ENCODE data around the gene CCNF. TPM values are rescaled to one million over a fixed set of nuclear protein-coding genes. Genes with fewer than 3 reads are reported as not detected.

CCNF gene
- polyA plus RNA-seq, 6 donors from 2014 or later, result 1.8 to 5.0 (median 2.8) TPM; not detected in 1

- no peak overlapping the region for H3K4me3 Mint-ChIP-seq
These were observed 63.0 kb downstream of the CCNF start for GRCh38 chr16:2492292-2492691.

GRCh38 chr16:2493605-2494004 lies 64.4 kb downstream of the CCNF start:
- no peaks in the 10 kb centered on the region for H3K4me1 Mint-ChIP-seq
- ATAC-seq (ENCODE audit: low read depth in 2 of 2) (no peak), DNase-seq (no peak)
- H3K36me3 Mint-ChIP-seq, result no peaks in the 10 kb centered on the region
- no peaks in the 10 kb centered on the region for H3K27me3 Mint-ChIP-seq
- no peak overlapping the region for H3K27ac Mint-ChIP-seq
- H3K4me3 Mint-ChIP-seq, result no peak overlapping the region
- no peaks in the 10 kb centered on the region for H3K9me3 Mint-ChIP-seq

More at GRCh38 chr16:2492292-2492691, 63.0 kb downstream of the CCNF start:
- peaks cover 3 to 9% (median 4%) of the 10 kb centered on the region in 3 donors for H3K4me1 Mint-ChIP-seq
- no peaks in the 10 kb centered on the region for H3K27me3 Mint-ChIP-seq
- H3K27ac Mint-ChIP-seq, result no peak overlapping the region
- no peak for ATAC-seq (ENCODE audit: low read depth in 2 of 2)
- H3K9me3 Mint-ChIP-seq, result no peaks in the 10 kb centered on the region
- DNase-seq, result no peak
- no peaks in the 10 kb centered on the region for H3K36me3 Mint-ChIP-seq

DNA sequence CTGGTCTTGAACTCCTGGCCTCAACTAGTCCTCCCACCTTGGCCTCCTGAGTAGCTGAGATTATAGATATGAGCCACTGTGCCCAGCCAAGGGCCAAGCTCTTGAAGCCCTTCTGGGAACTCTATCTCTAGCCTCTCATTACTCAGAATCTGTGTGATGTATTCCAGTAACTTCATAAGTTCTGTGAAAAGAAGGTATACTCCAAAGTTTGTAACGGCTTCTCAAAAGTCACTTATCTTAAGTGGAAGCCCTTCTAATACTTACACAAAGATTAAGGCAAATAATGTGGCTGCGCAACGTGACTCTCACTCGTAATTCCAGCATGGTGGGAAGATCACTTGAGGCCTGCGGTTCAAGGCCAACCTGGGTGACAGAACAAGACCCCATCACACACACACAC lies 65.4 kb downstream of the CCNF start:
- no peaks in the 10 kb centered on the region for H3K9me3 Mint-ChIP-seq
- DNase-seq, result no peak
- ATAC-seq (ENCODE audit: low read depth in 2 of 2), result no peak
- H3K27me3 Mint-ChIP-seq, result no peaks in the 10 kb centered on the region
- no peak overlapping the region for H3K4me3 Mint-ChIP-seq
- H3K36me3 Mint-ChIP-seq, result no peaks in the 10 kb centered on the region
- H3K4me1 Mint-ChIP-seq, result no peaks in the 10 kb centered on the region
- no peak overlapping the region for H3K27ac Mint-ChIP-seq

DNA sequence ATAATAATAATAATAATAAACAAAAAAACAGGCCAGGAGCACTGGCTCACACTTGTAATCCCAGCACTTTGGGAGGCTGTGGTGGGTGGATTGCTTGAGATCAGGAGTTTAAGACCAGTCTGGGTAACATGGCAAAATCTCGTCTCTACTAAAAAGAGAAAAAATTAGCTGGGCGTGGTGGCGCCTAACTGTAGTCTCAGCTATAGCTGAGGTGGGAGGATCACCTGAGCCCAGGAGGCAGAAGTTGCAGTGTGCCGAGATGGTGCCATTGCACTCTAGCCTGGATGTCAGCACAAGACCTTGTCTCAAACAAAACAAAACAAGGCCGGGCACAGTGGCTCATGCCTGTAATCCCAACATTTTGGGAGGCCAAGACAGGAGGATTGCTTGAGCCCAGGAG lies 65.8 kb downstream of the CCNF start:
- no peaks in the 10 kb centered on the region for H3K27me3 Mint-ChIP-seq
- H3K36me3 Mint-ChIP-seq, result no peaks in the 10 kb centered on the region
- DNase-seq (no peak), ATAC-seq (ENCODE audit: low read depth in 2 of 2) (no peak)
- no peak overlapping the region for H3K4me3 Mint-ChIP-seq
- no peaks in the 10 kb centered on the region for H3K4me1 Mint-ChIP-seq
- no peaks in the 10 kb centered on the region for H3K9me3 Mint-ChIP-seq
- peak overlapping the region in 1 of 6 donors; percentile 33 for H3K27ac Mint-ChIP-seq

DNA sequence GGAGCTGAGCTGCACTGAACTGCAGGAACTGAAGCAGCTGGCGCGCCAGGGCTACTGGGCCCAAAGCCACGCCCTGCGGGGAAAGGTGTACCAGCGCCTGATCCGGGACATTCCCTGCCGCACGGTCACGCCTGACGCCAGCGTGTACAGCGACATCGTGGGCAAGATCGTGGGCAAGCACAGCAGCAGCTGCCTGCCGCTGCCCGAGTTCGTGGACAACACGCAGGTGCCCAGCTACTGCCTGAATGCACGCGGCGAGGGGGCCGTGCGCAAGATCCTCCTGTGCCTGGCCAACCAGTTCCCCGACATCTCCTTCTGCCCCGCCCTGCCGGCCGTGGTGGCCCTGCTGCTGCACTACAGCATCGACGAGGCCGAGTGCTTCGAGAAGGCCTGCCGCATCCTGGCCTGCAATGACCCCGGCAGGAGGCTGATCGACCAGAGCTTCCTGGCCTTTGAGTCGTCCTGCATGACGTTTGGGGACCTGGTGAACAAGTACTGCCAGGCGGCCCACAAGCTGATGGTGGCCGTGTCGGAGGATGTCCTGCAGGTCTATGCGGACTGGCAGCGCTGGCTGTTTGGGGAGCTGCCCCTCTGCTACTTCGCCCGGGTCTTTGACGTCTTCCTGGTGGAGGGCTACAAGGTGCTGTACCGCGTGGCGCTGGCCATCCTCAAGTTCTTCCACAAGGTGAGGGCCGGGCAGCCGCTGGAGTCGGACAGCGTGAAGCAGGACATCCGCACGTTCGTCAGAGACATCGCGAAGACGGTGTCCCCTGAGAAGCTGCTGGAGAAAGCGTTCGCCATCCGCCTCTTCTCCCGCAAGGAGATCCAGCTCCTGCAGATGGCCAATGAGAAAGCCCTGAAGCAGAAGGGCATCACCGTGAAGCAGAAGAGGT lies 67.2 kb downstream of the CCNF start:
- Mint-ChIP-seq H3K36me3 (no peaks in the 10 kb centered on the region), H3K4me1 (peaks cover 0 to 6% (median 0%) of the 10 kb centered on the region in 3 donors), H3K27me3 (no peaks in the 10 kb centered on the region), H3K4me3 (no peak overlapping the region), H3K9me3 (no peaks in the 10 kb centered on the region), H3K27ac (no peak overlapping the region)
- ATAC-seq (ENCODE audit: low read depth in 2 of 2) (no peak), DNase-seq (no peak)

DNA sequence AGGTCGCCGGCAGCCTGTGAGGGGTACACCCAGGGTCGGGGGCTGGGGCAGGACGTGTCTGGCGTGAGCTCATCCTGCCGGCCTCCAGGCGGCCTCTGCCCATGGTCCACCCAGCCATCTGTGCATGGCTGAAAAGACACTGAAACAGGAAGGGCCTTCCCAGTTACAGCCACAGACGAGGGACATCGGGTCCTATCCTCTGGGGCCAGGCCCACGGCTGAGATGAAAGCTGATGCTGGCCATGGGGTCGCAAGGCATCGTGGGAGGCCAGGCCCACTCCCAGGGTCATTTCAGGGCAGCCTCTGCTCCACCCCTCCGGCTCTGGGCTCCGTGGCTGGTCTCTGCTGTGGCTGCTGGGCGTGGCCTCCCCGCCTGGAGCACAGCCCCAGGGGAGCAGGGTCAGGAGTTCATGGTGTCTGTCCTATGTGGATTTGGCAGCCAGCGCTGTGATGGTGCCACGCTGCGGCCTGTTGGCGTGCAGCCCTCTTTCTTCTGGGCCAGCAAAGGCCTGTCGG lies 67.9 kb downstream of the CCNF start:
- H3K27me3 Mint-ChIP-seq, result no peaks in the 10 kb centered on the region
- no peaks in the 10 kb centered on the region for H3K36me3 Mint-ChIP-seq
- peaks cover 0 to 10% (median 0%) of the 10 kb centered on the region in 3 donors for H3K4me1 Mint-ChIP-seq
- DNase-seq (no peak), ATAC-seq (ENCODE audit: low read depth in 2 of 2) (no peak)
- no peaks in the 10 kb centered on the region for H3K9me3 Mint-ChIP-seq
- H3K4me3 Mint-ChIP-seq, result no peak overlapping the region
- H3K27ac Mint-ChIP-seq, result peak overlapping the region in 1 of 6 donors; percentile 34

DNA sequence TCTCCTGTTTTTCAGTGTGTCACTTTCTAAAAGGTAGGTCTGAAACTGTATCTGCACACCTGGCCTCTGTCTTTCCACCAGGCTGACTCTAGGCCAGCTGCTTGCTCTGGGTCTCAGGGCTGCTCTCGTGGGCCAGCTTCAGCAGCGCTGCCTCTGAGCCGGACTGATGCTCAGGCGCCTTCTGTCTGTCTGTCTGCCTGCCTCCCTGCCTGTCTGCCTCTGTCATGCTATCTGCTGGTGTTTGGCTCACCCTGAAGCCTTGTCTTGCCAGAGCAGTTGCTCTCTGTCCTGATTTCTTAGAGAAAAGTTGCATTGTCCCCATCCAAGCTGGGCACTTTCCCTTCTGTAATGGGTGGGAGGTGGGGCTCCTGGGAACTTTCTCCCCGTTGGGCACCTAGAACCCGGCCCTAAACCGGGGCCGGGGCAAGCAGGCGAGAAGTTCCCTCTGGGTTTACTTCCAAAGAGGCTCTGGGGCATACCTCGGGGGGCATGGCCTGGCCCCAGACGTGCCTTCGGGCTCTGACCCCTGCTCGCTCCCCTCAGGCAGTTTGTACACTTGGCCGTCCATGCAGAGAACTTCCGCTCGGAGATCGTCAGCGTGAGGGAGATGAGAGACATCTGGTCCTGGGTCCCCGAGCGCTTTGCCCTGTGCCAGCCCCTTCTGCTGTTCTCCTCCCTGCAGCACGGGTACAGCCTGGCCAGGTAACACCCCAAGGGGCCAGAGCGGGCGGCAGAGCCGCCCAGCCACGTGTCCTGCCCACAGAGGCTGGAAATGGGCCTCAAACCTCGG lies 68.6 kb downstream of the CCNF start:
- DNase-seq (no peak), ATAC-seq (ENCODE audit: low read depth in 2 of 2) (no peak)
- no peaks in the 10 kb centered on the region for H3K27me3 Mint-ChIP-seq
- H3K4me3 Mint-ChIP-seq, result no peak overlapping the region
- H3K4me1 Mint-ChIP-seq, result peaks cover 0 to 11% (median 0%) of the 10 kb centered on the region in 3 donors
- H3K36me3 Mint-ChIP-seq, result no peaks in the 10 kb centered on the region
- no peak overlapping the region for H3K27ac Mint-ChIP-seq
- H3K9me3 Mint-ChIP-seq, result no peaks in the 10 kb centered on the region

GRCh38 chr16:2498531-2499253 lies 69.4 kb downstream of the CCNF start:
- no peaks in the 10 kb centered on the region for H3K27me3 Mint-ChIP-seq
- H3K27ac Mint-ChIP-seq, result peak overlapping the region in 1 of 6 donors; percentile 12
- H3K4me1 Mint-ChIP-seq, result peaks cover 0 to 11% (median 0%) of the 10 kb centered on the region in 3 donors
- DNase-seq, result no peak
- H3K4me3 Mint-ChIP-seq, result no peak overlapping the region
- H3K9me3 Mint-ChIP-seq, result no peaks in the 10 kb centered on the region
- no peaks in the 10 kb centered on the region for H3K36me3 Mint-ChIP-seq
- ATAC-seq (ENCODE audit: low read depth in 2 of 2), result no peak

GRCh38 chr16:2499454-2499853 lies 70.2 kb downstream of the CCNF start:
- Mint-ChIP-seq H3K9me3 (no peaks in the 10 kb centered on the region), H3K4me3 (no peak overlapping the region), H3K4me1 (peaks cover 0 to 11% (median 0%) of the 10 kb centered on the region in 3 donors), H3K36me3 (no peaks in the 10 kb centered on the region), H3K27ac (no peak overlapping the region), H3K27me3 (no peaks in the 10 kb centered on the region)
- ATAC-seq (ENCODE audit: low read depth in 2 of 2), result no peak
- DNase-seq, result no peak

DNA sequence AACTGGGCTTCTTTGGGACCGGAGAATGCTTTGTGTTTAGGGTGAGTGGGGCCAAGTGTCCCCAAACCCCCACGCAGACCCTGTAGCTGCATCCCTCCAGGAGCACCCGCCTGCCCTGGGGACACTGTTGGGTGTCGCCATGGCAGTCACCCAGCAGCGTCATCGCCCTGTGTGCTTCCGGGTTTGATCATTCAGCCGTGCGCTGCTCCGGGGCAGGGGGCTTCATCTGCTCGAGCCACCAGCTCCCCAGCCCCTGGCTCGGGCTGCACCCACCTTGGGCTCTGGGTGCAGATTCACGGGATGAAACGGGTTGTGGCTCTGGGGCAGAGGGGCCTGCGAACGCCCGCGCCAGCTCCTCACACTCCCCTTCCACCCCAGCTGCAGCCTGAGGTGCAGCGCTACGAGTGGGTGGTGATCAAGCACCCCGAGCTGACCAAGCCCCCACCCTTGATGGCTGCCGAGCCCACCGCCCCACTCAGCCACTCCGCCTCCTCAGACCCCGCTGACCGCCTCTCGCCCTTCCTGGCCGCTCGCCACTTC lies 70.7 kb downstream of the CCNF start:
- Mint-ChIP-seq H3K9me3 (no peaks in the 10 kb centered on the region), H3K27ac (peak overlapping the region in 1 of 6 donors; percentile 29), H3K27me3 (no peaks in the 10 kb centered on the region), H3K4me1 (peaks cover 0 to 11% (median 2%) of the 10 kb centered on the region in 3 donors), H3K36me3 (no peaks in the 10 kb centered on the region), H3K4me3 (peak overlapping the region in 1 of 8 donors; percentile 53)
- ATAC-seq (ENCODE audit: low read depth in 2 of 2) (no peak), DNase-seq (no peak)

GRCh38 chr16:2500430-2500917 lies 71.2 kb downstream of the CCNF start:
- Mint-ChIP-seq H3K27me3 (no peaks in the 10 kb centered on the region), H3K27ac (no peak overlapping the region), H3K9me3 (no peaks in the 10 kb centered on the region), H3K4me3 (no peak overlapping the region), H3K36me3 (no peaks in the 10 kb centered on the region), H3K4me1 (peaks cover 3 to 11% (median 5%) of the 10 kb centered on the region in 3 donors)
- no peak for DNase-seq
- no peak for ATAC-seq (ENCODE audit: low read depth in 2 of 2)

GRCh38 chr16:2500918-2501750 lies 71.9 kb downstream of the CCNF start:
- peaks cover 4 to 16% (median 9%) of the 10 kb centered on the region in 3 donors for H3K4me1 Mint-ChIP-seq
- no peaks in the 10 kb centered on the region for H3K36me3 Mint-ChIP-seq
- no peak overlapping the region for H3K4me3 Mint-ChIP-seq
- H3K9me3 Mint-ChIP-seq, result no peaks in the 10 kb centered on the region
- no peaks in the 10 kb centered on the region for H3K27me3 Mint-ChIP-seq
- DNase-seq (peak; percentile 78), ATAC-seq (ENCODE audit: low read depth in 2 of 2) (peak; percentile 95 to 97)
- peak overlapping the region in 1 of 6 donors; percentile 52 for H3K27ac Mint-ChIP-seq
